K562 (cell line): ENCODE data around the gene CD84. TPM values are rescaled to one million over a fixed set of nuclear protein-coding genes. Genes with fewer than 3 reads are reported as not detected.
A peak's percentile ranks its signal among the peaks of the same experiment; 100 is the strongest.

Source experiments
- CAMTA2 ChIP-seq: fragments of 250-450 bp; sonication (Bioruptor Pico); conservative IDR thresholded peaks from 2 replicates; pipeline ENCODE4 v1.5.1; 2022
- DMBX1 ChIP-seq: fragments of 250-450 bp; sonication (Bioruptor Pico); IDR thresholded peaks from 2 replicates; pipeline ENCODE4 v1.8.0; 2022; ENCODE audit warnings: inconsistent platforms, mild to moderate bottlenecking, moderate library complexity, borderline replicate concordance
- GATAD2A ChIP-seq: fragments of 450-650 bp; IDR thresholded peaks from 2 replicates; pipeline ENCODE4 v1.6.1; 2017
- HMG20B ChIP-seq: fragments of 250-450 bp; sonication (Bioruptor Pico); IDR thresholded peaks from 2 replicates; pipeline ENCODE4 v1.5.0; 2021; ENCODE audit warnings: mild to moderate bottlenecking
- HMGXB4 ChIP-seq: sonication (generic); formaldehyde crosslinking; IDR thresholded peaks from 2 replicates; pipeline ENCODE4 v1.8.1; 2023; ENCODE audit warnings: mild to moderate bottlenecking, missing genetic modification reagents
- MED1 ChIP-seq: sonication (generic); formaldehyde crosslinking; IDR thresholded peaks from 2 replicates; pipeline ENCODE4 v1.8.1; 2023; ENCODE audit warnings: missing genetic modification reagents, borderline replicate concordance
- MEF2A ChIP-seq: IDR thresholded peaks from 2 replicates; pipeline ENCODE4 v1.6.1; 2011; ENCODE audit warnings: low read depth, mild to moderate bottlenecking, low read length, moderate library complexity; ENCODE audit not compliant: control insufficient read depth
- NR1H2 ChIP-seq: sonication (generic); formaldehyde crosslinking; IDR thresholded peaks from 2 replicates; pipeline ENCODE4 v1.4.0; 2020; ENCODE audit warnings: mild to moderate bottlenecking, missing genetic modification reagents
- PRPF4 ChIP-seq: fragments of 200-400 bp; formaldehyde crosslinking; IDR thresholded peaks from one replicate; pipeline ENCODE4 v1.6.1; 2017; ENCODE audit warnings: low read length, low read depth, mild to moderate bottlenecking; ENCODE audit not compliant: insufficient read depth, poor library complexity, severe bottlenecking
- PTTG1 ChIP-seq: fragments of 450-650 bp; IDR thresholded peaks from 2 replicates; pipeline ENCODE4 v1.6.1; 2016; ENCODE audit warnings: low read depth, mild to moderate bottlenecking, missing genetic modification characterization, missing compliant biosample characterization
- RBBP5 ChIP-seq: fragments of 200-600 bp; sonication (generic); IDR thresholded peaks from 2 replicates; pipeline ENCODE4 v1.6.1; 2012; ENCODE audit warnings: borderline replicate concordance, mild to moderate bottlenecking, low read length, control low read depth, inconsistent platforms; ENCODE audit not compliant: insufficient read depth, poor library complexity, severe bottlenecking
- SPI1 ChIP-seq: IDR thresholded peaks from 2 replicates; pipeline ENCODE4 v1.6.1; 2011; ENCODE audit warnings: low read depth, low read length, control low read depth, borderline replicate concordance
- SUPT5H ChIP-seq: fragments of 450-650 bp; IDR thresholded peaks from 2 replicates; pipeline ENCODE4 v1.6.1; 2016
- TCF7L2 ChIP-seq: fragments of 150-350 bp; IDR thresholded peaks from 2 replicates; pipeline ENCODE4 v1.6.1; 2016; ENCODE audit warnings: low read depth, mild to moderate bottlenecking, low read length, moderate library complexity
- TSHZ1 ChIP-seq: fragments of 250-450 bp; sonication (Bioruptor Pico); IDR thresholded peaks from 2 replicates; pipeline ENCODE4 v1.4.0; 2020; ENCODE audit warnings: mild to moderate bottlenecking, moderate library complexity
- ZFX ChIP-seq: sonication (generic); formaldehyde crosslinking; IDR thresholded peaks from 2 replicates; pipeline ENCODE4 v1.8.0; 2022; ENCODE audit warnings: mild to moderate bottlenecking, missing genetic modification reagents, moderate library complexity
- ZNF445 ChIP-seq: fragments of 250-450 bp; sonication (Bioruptor Pico); IDR thresholded peaks from 2 replicates; pipeline ENCODE4 v1.4.0; 2020; ENCODE audit warnings: low read depth, mild to moderate bottlenecking, moderate library complexity
- ZNF740 ChIP-seq, 3 experiments: fragments of 200-800 bp in 1 of 3; sonication (Bioruptor generic) in 1 of 3; sonication (generic) in 1 of 3; formaldehyde crosslinking in 1 of 3; IDR thresholded peaks; 2 replicates each; pipeline versions ENCODE4 v1.6.1 to v1.8.0; 2016 to 2022; ENCODE audit warnings: mild to moderate bottlenecking in 2 of 3, missing compliant biosample characterization in 2 of 3, missing genetic modification characterization in 2 of 3, missing genetic modification reagents in 1 of 3
- polyA plus RNA-seq, 8 experiments: library from polyadenylated mRNA; depleted of rRNA in 4 of 8; stranded (reverse) in 5 of 8; unstranded in 3 of 8; fragments of >200 nt; fragmentation: Nextera tagmentation in 2 of 8; fragmentation: Illumina TruSeq in 1 of 8; extraction: Ambion mirVana in 2 of 8; extraction: Trizol in 1 of 8; gene quantifications; 2 replicates each; pipeline versions ENCODE4 v1.2.1 to v1.2.3, GENCODE V29; 2011 to 2014; ENCODE audit warnings: inconsistent platforms in 1 of 8, missing spikeins in 1 of 8
- total RNA-seq, 7 experiments: library from RNA; depleted of rRNA in 6 of 7; stranded (reverse); fragments of >200 nt in 6 of 7; fragmentation: Illumina TruSeq in 2 of 7; extraction: Trizol in 2 of 7; gene quantifications; 2 replicates each; pipeline versions ENCODE4 v1.2.1 to v1.2.3, GENCODE V29; 2011 to 2021; ENCODE audit warnings: low replicate concordance in 1 of 7
- TF ChIP-seq, protein P1 (sequence below): conservative IDR thresholded peaks from 2 replicates; pipeline ENCODE4 v1.6.1; 2011; ENCODE audit warnings: low read depth, mild to moderate bottlenecking, low read length; ENCODE audit not compliant: control insufficient read depth

CD84 gene
- total and polyA plus RNA-seq, 9 of the 15 experiments (the other 6 are each of a cell fraction or from before 2014, with no cell fraction given): 0.82 to 6.8 (median 2.0) TPM

GRCh38 chr1:160539990-160540858, 39.1 kb downstream of the CD84 start (continued):
- no peak for TF ChIP-seq ZNF740 (CRISPR knock-in tag; IDR thresholded peaks at IDR 0.05)
- TF ChIP-seq ZNF740 (tag; IDR thresholded peaks at IDR 0.05): 0 out of 4 replicates have a peak, but pooled peaks of 1 of the 2 experiments have one; percentile 14
- peak; percentile 70; the same call in 1 of the 2 replicates for TF ChIP-seq ZFX (CRISPR knock-in tag)
- TF ChIP-seq PTTG1: no peak
- TF ChIP-seq SUPT5H: peak; percentile 58; the same call in 1 of the 2 replicates
- TF ChIP-seq SPI1: peak; percentile 100
- TF ChIP-seq TSHZ1 (CRISPR knock-in tag): no peak
- no peak for TF ChIP-seq HMGXB4 (CRISPR knock-in tag)
- TF ChIP-seq TCF7L2: no peak
- peak; percentile 82; the same call in 1 of the 2 replicates for TF ChIP-seq GATAD2A
- no peak for TF ChIP-seq HMG20B
- no peak for TF ChIP-seq NR1H2 (CRISPR knock-in tag)
- TF ChIP-seq RBBP5: peak; percentile 65
- TF ChIP-seq MED1: no peak
- peak; percentile 81 for TF ChIP-seq DMBX1
- TF ChIP-seq, protein P1, sequence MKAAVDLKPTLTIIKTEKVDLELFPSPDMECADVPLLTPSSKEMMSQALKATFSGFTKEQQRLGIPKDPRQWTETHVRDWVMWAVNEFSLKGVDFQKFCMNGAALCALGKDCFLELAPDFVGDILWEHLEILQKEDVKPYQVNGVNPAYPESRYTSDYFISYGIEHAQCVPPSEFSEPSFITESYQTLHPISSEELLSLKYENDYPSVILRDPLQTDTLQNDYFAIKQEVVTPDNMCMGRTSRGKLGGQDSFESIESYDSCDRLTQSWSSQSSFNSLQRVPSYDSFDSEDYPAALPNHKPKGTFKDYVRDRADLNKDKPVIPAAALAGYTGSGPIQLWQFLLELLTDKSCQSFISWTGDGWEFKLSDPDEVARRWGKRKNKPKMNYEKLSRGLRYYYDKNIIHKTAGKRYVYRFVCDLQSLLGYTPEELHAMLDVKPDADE: peak; percentile 99
- TF ChIP-seq MEF2A: peak; percentile 73
- TF ChIP-seq CAMTA2 (CRISPR knock-in tag): no peak
- TF ChIP-seq ZNF445 (CRISPR knock-in tag): no peak; the same call in 1 of the 2 replicates
- no peak for TF ChIP-seq PRPF4
